ENCODE measurements around the gene AKAP9. TPM values are rescaled to one million over a fixed set of nuclear protein-coding genes. Genes with fewer than 3 reads are reported as not detected.
A peak's percentile ranks its signal among the peaks of the same experiment; 100 is the strongest.

Gene AKAP9
- total and polyA plus RNA-seq, 9 of the 15 experiments (the other 6 are each of a cell fraction or from before 2014, with no cell fraction given) = 25.5 to 80.9 (median 46.3) TPM

- Histone ChIP-seq H3K27me3 (ENCODE audit: control insufficient read depth in 2 of 2, insufficient read depth in 2 of 2, low read length in 2 of 2) (no peaks in the 10 kb centered on the region), H3K9me3 (replicated peaks; ENCODE audit: control insufficient read depth, insufficient read depth, low read depth, low read length) (no peaks in the 10 kb centered on the region), H2AFZ (ENCODE audit: low read depth, low read length) (no peak overlapping the region), H3K9me1 (ENCODE audit: control insufficient read depth, insufficient read depth, low read length) (no peaks in the 10 kb centered on the region), H4K20me1 (replicated peaks; ENCODE audit: control insufficient read depth, insufficient read depth, low read length) (no peaks in the 10 kb centered on the region), H3K9ac (ENCODE audit: insufficient read depth in 1 of 2, low read depth in 2 of 2, low read length in 2 of 2) (no peak overlapping the region), H3K4me2 (ENCODE audit: insufficient read depth, low read length) (no peak overlapping the region), H3K36me3 (ENCODE audit: control insufficient read depth, insufficient read depth, low read length) (peaks cover 50% of the 10 kb centered on the region), H3K4me3 (no peak overlapping the region), H3K27ac (ENCODE audit: extremely low read depth, low read depth, low read length) (no peak overlapping the region), H3K4me1 (replicated peaks in 1 of 2; ENCODE audit: control insufficient read depth in 2 of 2, insufficient read depth in 2 of 2, low read length in 2 of 2) (peaks cover 0 to 8% of the 10 kb centered on the region in 2 experiments; a peak in 2 of 5 replicates), H3K79me2 (ENCODE audit: control insufficient read depth, insufficient read depth, low read length) (no peaks in the 10 kb centered on the region)
- 79% methylated on average over 4 of the region's 4 CpGs for WGBS (ENCODE audit: insufficient coverage, low coverage, missing lambda C conversion rate)
- no peak for DNase-seq (ENCODE audit: extremely low read depth in 1 of 4, low spot score in 3 of 4)
- ChIA-PET CTCF (ENCODE audit: low intra/inter-chr PET ratio) (no interaction called here), POLR2A (interaction anchor here (1.2 kb wide), 1 partner anchor 10 kb away, joined by 5 read pairs; no protein-coding TSS in a partner anchor)
- peak; percentile 47; the same call in 2 of the 3 replicates for ATAC-seq
- TF ChIP-seq ZNF695 (CRISPR knock-in tag; IDR thresholded peaks at IDR 0.05) (no peak), MAFG (tag; conservative IDR thresholded peaks at IDR 0.05) (no peak), NR0B1 (IDR thresholded peaks at IDR 0.05; ENCODE audit: partially characterized antibody) (no peak), BHLHE40 (IDR thresholded peaks at IDR 0.05; ENCODE audit: low read length) (no peak), CREB1 (IDR thresholded peaks at IDR 0.05) (no peak), CREB1 (CRISPR knock-in tag; IDR thresholded peaks at IDR 0.05) (no peak), SRSF9 (IDR thresholded peaks at IDR 0.05; ENCODE audit: borderline replicate concordance, low read depth, low read length) (no peak), IRF2 (CRISPR knock-in tag; IDR thresholded peaks at IDR 0.05) (no peak), MAZ (CRISPR knock-in tag; conservative IDR thresholded peaks at IDR 0.05 in 1 of 2, IDR thresholded peaks at IDR 0.05 in 1 of 2) (no peak), STAT5B (CRISPR knock-in tag; IDR thresholded peaks at IDR 0.05) (no peak)
- no TSS peak for BruUV-seq (replicated peaks)
- intact Hi-C loops (cut with micrococcal nuclease) = no loop called here
- no peak for FAIRE-seq
- in situ Hi-C loops (cut with MboI) = no loop called here
These were observed 101.5 kb downstream of the AKAP9 start for GRCh38 chr7:92042056-92042737.
